Neural crest cell (in vitro differentiated cells): ENCODE results near the gene MRGPRE. TPM values are rescaled to one million over a fixed set of nuclear protein-coding genes. Genes with fewer than 3 reads are reported as not detected.

Source experiments
- DNase-seq: peaks from one replicate; pipeline ENCODE4 v3.0.0; 2021; ENCODE audit warnings: low read depth, mixed read lengths, low spot score
- H3K27ac Mint-ChIP-seq: one replicate; pipeline ENCODE4 v1.8.0; 2021; ENCODE audit warnings: mild to moderate bottlenecking, mixed read lengths; ENCODE audit not compliant: unreplicated experiment
- H3K27me3 Mint-ChIP-seq: 2 replicates; pipeline ENCODE4 v1.8.0; 2021; ENCODE audit warnings: low read depth, mild to moderate bottlenecking, mixed read lengths
- H3K36me3 Mint-ChIP-seq: 2 replicates; pipeline ENCODE4 v1.8.0; 2021; ENCODE audit warnings: low read depth, mild to moderate bottlenecking, mixed read lengths
- H3K4me1 Mint-ChIP-seq: 2 replicates; pipeline ENCODE4 v1.8.0; 2021; ENCODE audit warnings: mixed read lengths
- H3K4me3 Mint-ChIP-seq: one replicate; pipeline ENCODE4 v1.8.0; 2021; ENCODE audit warnings: mild to moderate bottlenecking, mixed read lengths
- H3K9me3 Mint-ChIP-seq: 2 replicates; pipeline ENCODE4 v1.8.0; 2021; ENCODE audit warnings: mixed read lengths
- CTCF ChIP-seq: fragments of 200-600 bp; sonication (generic); conservative IDR thresholded peaks from 2 replicates; pipeline ENCODE4 v1.5.0; 2021; ENCODE audit warnings: antibody characterized with exemption, mild to moderate bottlenecking
- total RNA-seq: library from RNA; stranded (reverse); gene quantifications from 2 replicates; pipeline ENCODE4 v1.2.1, GENCODE V29; 2021

MRGPRE gene
- total RNA-seq, 1 donor from 2014 or later = not detected

- TF ChIP-seq CTCF = no peak
- no peaks in the 10 kb centered on the region for H3K9me3 Mint-ChIP-seq
- H3K36me3 Mint-ChIP-seq = no peaks in the 10 kb centered on the region
- H3K4me3 Mint-ChIP-seq = no peak overlapping the region
- DNase-seq = no peak
- no peak overlapping the region for H3K27ac Mint-ChIP-seq
- H3K4me1 Mint-ChIP-seq = no peaks in the 10 kb centered on the region
- peaks cover 8% of the 10 kb centered on the region for H3K27me3 Mint-ChIP-seq
These were observed 35.8 kb downstream of the MRGPRE start for GRCh38 chr11:3196161-3197043.

- TF ChIP-seq CTCF = peak; percentile 33
- Mint-ChIP-seq H3K27me3 (peaks cover 3% of the 10 kb centered on the region), H3K9me3 (no peaks in the 10 kb centered on the region), H3K4me1 (no peaks in the 10 kb centered on the region), H3K4me3 (no peak overlapping the region), H3K27ac (no peak overlapping the region), H3K36me3 (no peaks in the 10 kb centered on the region)
- no peak for DNase-seq
These were observed 36.7 kb downstream of the MRGPRE start for GRCh38 chr11:3195251-3196160.

- peaks cover 3% of the 10 kb centered on the region for H3K27me3 Mint-ChIP-seq
- no peak for TF ChIP-seq CTCF
- H3K4me1 Mint-ChIP-seq = peaks cover 4% of the 10 kb centered on the region
- no peak for DNase-seq
- no peaks in the 10 kb centered on the region for H3K36me3 Mint-ChIP-seq
- peak overlapping the region; percentile 35 for H3K27ac Mint-ChIP-seq
- H3K4me3 Mint-ChIP-seq = no peak overlapping the region
- H3K9me3 Mint-ChIP-seq = no peaks in the 10 kb centered on the region
These were observed 38.0 kb downstream of the MRGPRE start for GRCh38 chr11:3194016-3194816.

- Mint-ChIP-seq H3K27me3 (peaks cover 2% of the 10 kb centered on the region), H3K9me3 (no peaks in the 10 kb centered on the region), H3K4me1 (peaks cover 7% of the 10 kb centered on the region), H3K36me3 (no peaks in the 10 kb centered on the region), H3K27ac (no peak overlapping the region), H3K4me3 (no peak overlapping the region)
- DNase-seq = no peak
- no peak for TF ChIP-seq CTCF
These were observed 38.7 kb downstream of the MRGPRE start for GRCh38 chr11:3193373-3194015.
